ENCODE measurements around the gene FSCN2. TPM values are rescaled to one million over a fixed set of nuclear protein-coding genes. Genes with fewer than 3 reads are reported as not detected.
"Not testable (repeated sequence)": the region's sequence is repeated elsewhere in the genome, so short reads cannot be mapped to it uniquely, and the experiment has no call there.

The FSCN2 gene
- total RNA-seq, 1 donor from 2014 or later: 0.19 TPM

DNA sequence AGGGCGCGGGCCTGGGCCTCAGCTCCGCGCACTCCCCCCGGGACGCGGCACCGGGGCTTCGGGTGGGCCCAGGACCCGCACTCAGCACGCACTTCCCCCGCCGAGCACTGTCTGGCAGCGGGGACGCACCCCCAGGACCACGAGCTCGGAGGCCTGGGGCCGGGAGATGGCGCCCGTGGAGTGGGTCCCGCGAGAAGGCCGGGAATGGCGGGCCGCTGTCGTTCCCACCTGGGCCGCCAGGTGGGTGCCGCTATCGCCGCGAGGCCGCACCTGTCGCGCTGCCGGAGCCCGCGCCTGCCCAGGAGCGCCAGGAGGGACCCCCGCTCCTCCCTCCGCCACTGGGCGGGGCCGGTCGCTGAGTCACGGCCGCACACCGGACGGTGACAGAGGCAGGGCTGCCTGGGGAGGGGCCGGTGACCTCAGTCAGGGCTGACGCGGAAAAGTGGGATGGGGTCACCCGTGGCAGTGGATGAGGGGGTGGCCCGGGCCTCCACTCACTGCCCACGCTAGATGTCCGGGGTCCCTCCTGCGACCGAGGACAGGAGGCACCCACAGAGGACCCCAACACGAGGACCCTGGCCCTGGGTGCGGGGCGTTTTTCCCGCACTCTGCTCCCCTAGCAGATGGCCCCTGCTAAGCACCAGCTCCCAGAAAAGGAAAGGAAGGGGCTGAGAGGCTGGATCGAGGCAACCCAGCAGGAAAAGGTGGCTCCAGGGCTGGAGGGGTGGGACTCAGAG lies 8.7 kb upstream of the FSCN2 start:
- DNase-seq (ENCODE audit: missing footprints): peak; percentile 64
- intact Hi-C loops (cut with DNase I): loop anchor here (5.0 kb wide), 1 partner anchor 33 kb away; the partner anchor contains the start of gene FAAP100

DNA sequence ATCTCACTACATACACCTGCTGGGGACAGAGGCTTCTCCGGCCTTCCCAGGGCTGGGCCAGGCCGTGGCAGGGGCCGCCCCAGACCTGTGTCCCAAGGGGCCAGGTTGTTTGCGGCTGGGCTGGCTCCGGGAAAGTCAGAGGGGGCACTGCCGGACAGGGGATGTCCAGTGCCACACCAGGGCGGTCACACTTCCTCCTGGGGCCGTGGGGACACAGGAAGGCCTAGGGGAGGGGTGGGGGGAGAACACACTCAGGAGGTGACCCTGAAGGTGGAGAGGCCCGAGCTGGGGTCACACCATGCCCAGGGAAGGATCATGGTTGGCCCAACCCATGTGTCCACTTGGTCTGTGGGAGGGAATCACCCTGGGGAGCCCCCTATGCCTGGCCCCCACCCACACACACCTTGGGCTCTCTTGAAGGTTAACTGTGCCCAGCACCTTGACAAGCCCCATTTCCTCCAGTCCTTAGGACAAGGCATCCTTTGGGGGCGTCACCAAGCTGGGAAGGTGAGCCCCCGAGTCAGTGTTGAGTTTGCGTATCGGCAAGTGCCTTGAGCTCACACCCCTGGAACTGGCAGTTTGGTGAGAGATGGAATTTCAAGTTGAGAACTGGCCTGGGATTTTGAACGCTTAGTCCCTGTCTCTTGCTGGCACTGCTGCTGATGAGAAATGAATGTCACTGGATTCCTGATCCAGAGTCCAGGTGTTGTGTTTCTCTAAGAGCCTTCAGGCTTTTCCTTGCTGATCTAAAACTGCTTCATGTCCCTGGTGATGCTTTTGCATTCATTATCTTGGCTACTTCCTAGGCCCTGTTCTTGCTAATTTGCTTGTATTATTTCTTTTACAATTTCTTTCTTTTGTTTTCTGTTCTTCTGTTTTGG lies 7.9 kb upstream of the FSCN2 start:
- ATAC-seq (no peak), DNase-seq (ENCODE audit: missing footprints) (no peak)
- intact Hi-C loops (cut with DNase I): no loop called here

More for the DNA sequence above, 8.7 kb upstream of the FSCN2 start:
- no peak for ATAC-seq

DNA sequence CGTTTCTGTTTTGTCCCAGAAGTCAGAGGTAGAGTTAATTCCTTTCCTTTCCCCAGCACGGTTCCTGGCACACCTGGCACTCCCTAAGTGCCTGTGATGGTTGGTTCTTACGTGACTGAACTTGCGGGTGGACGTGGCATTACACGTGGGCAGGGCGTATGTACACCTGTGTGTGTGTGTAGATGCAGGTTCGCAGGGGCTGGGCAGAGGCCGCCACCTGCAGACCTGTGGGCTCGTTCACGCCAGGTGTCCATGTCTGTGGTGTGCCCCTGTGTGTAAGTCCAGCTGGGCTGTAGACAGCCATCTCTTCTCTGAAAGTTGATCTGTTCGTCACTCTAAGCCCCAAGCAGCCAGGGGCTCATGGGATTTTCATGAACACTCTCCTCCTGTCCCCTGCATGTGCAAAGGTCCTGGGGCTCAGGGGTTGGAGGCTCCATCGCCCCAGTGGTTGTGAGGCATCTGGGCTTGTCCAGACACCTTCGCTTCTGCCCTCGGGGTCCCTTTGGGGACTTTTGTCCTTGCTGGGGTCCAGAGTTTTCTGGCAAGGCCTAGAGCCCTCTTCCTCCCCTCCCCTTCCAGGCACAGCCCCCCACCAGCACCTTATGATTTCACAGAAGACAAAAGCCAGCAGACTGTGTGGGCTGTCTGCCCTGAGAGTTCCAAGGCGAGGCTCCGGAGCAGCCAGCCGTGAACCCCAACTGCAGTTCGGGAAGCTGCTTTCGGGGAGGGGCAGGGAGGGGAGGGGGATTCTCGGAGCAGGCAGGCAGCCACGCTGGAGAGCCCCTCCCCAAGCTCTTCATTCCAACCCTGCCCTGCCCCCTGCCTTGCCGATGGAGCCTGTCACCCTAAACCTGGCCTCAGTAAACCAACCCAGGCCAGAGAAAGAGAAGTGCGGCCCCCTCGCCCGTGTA lies 5.4 kb upstream of the FSCN2 start:
- DNase-seq (ENCODE audit: missing footprints) (peak; percentile 30), ATAC-seq (no peak)
- intact Hi-C loops (cut with DNase I): no loop called here

DNA sequence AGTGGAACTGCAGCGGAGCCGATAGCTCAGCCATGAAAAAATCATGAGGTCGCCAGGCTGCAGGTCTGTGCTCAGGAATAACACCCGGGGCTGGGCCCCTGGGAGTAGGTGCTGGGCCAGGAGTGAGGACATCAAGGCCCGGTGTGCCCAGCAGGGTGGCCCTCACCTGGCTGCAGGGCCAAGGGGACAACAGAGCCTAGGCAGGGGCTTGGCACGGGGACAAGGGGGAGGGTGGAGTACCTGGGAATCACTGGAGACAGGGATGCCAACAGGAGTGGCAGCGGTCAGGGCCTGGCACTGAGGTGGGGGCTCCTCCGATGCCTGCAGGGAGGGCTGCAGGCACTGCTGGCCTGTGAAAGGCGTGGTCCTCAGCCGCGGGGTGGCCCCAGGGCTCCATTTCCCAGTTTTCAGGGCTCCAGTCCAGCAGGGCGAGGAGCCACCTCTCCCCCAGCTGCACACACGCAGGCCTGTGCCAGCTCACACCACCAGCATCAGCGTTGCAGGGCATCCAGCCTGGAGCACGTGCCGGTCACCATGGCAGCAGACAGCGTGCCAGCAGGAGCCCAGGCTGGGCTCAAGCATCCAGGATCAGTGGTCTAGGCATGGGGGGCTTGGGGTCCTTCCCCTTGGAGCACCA lies 4.7 kb upstream of the FSCN2 start:
- ATAC-seq: no peak
- intact Hi-C loops (cut with DNase I): no loop called here

DNA sequence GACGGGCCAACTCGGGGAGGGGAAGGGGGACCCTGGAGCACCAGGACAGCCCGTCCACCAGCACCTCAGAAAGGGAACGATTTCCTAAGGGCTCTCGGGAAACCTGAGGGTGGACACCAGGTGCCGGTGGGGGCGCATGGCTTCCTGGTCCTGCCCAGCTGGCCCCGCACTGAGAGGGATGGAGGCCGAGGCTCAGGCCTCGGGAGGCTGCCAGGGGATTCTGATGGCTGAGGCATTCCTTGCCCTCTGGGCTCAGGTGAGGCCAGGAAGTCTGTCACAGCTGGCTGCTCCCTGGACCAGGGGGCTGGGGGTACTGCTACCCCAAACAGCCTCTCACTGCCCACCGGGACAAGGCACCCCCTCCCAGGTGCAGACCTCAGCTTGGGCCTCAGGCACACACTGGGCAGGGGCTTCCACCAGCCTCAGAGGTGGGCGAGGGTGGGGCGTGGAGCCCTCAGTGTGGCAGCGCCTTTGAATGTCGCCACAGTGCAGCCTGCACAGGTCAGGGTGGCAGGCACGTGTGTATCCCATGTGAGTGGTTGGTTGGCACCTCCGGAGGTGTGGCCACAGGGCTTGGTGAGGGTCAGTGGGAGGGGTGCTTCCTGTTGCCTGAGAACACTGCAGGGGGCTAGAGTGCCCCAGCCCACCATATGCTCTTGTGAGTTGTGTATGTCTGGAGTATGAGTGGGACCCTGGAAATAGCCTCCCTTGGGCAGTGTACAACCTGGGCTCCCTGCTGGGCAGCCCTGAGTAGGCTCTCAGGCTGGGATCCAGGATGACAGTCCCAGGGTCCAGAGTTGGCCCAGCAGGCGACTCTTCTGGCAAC lies 3.9 kb upstream of the FSCN2 start:
- ATAC-seq: no peak
- intact Hi-C loops (cut with DNase I): no loop called here
- no peak for DNase-seq (ENCODE audit: missing footprints)

More for the DNA sequence above, 4.7 kb upstream of the FSCN2 start:
- DNase-seq (ENCODE audit: missing footprints): peak; percentile 71

DNA sequence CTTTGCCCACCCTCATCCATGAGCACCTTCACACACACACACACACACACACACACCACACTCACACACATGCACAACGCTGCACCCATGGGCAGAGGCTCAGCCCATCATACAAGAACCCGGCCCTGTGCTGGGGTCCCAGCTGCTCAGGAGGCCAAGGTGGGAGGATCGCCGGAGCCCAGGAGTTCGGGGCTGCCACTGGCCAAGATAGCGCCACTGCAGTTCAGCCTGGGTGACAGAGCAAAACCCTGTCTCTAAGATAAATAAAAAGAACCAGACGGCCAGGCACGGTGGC lies 3.4 kb upstream of the FSCN2 start:
- DNase-seq (ENCODE audit: missing footprints) (peak; percentile 59), ATAC-seq (no peak)
- intact Hi-C loops (cut with DNase I): no loop called here

DNA sequence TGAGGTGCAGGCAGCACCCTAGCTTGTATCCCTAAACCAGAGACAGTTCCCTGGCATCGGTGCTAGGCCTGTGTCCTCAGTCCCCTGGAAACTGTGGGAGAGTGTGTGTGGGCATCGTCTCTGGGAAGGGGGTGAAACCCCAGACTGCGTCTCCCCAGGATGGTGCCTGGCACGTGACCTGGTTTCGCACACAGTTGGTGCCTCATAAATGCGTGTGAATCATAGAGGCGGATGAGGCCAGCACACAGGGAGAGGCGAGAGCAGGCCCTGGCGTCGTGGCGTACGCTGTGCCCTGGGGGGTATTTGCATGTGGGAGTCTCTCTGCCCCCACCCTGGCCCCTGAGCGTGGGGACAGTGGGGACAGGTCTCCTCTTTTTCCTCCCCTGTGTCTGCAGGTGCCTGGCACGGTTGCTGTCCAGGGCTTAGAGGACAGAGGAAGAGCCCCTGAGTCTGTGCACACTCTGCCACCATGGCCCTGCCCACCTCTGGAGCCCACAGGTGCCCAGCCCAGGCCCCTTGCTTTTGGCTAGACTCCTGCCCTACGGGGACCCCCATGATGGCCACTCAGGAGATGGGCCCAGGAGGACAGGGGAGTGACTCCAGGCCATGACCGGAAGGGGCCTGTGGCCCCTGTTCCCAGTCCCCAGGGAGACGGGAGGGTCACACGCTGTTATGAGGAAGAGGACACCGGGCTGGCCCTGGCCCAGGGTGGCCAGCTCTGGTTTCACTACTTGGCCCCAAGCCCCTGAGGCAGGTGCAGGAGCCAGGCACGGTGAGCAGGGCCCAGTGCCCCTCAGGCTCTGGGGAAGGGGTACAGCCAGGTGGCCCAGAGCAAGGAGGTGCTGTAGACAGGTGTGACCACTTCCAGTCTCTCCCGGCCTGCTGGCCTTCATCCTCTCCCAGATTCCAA lies 1.3 kb upstream of the FSCN2 start:
- intact Hi-C loops (cut with DNase I): no loop called here
- ATAC-seq: no peak
- peak; percentile 55 for DNase-seq (ENCODE audit: missing footprints)

DNA sequence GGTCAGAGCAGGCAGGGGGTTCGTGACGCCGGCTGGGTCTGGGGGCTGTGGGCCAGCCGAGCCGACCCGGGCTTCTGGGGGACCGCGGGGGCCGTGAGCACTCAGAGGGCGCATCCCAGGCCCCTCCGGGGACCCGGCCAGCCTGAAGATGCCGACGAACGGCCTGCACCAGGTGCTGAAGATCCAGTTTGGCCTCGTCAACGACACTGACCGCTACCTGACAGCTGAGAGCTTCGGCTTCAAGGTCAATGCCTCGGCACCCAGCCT lies 140 bp downstream of the FSCN2 start:
- intact Hi-C loops (cut with DNase I): no loop called here
- ATAC-seq: no peak
- DNase-seq (ENCODE audit: missing footprints): no peak

DNA sequence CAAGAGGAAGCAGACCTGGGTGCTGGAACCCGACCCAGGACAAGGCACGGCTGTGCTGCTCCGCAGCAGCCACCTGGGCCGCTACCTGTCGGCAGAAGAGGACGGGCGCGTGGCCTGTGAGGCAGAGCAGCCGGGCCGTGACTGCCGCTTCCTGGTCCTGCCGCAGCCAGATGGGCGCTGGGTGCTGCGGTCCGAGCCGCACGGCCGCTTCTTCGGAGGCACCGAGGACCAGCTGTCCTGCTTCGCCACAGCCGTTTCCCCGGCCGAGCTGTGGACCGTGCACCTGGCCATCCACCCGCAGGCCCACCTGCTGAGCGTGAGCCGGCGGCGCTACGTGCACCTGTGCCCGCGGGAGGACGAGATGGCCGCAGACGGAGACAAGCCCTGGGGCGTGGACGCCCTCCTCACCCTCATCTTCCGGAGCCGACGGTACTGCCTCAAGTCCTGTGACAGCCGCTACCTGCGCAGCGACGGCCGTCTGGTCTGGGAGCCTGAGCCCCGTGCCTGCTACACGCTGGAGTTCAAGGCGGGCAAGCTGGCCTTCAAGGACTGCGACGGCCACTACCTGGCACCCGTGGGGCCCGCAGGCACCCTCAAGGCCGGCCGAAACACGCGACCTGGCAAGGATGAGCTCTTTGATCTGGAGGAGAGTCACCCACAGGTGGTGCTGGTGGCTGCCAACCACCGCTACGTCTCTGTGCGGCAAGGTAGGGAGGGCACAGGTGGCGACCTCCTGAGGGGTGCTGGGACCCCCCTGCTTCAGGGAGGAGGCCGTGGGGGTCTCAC lies 667 bp downstream of the FSCN2 start:
- peak; percentile 31 for DNase-seq (ENCODE audit: missing footprints)
- peak; percentile 8 for ATAC-seq

DNA sequence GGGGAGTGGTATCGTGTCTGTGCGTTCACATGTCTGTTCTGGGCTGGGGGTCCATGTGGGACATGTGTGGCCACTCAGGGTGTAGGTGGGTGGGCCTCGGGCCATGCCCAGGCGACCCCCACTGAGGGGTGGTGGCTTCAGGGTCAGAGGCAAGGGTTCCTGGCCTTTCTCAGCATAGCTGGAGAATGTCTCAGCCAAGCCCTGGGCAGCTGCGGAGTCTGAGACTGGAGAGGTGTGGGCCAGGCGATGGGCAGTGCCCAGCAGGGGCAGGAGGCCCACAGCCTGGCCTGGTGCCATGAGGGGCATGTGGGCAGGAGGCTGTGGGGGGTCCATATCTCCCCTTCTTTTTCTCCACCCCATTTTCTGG lies 1.2 kb downstream of the FSCN2 start:
- DNase-seq (ENCODE audit: missing footprints) (no peak), ATAC-seq (no peak)
- intact Hi-C loops (cut with DNase I): no loop called here

More for the DNA sequence above, 667 bp downstream of the FSCN2 start:
- intact Hi-C loops (cut with DNase I): no loop called here

DNA sequence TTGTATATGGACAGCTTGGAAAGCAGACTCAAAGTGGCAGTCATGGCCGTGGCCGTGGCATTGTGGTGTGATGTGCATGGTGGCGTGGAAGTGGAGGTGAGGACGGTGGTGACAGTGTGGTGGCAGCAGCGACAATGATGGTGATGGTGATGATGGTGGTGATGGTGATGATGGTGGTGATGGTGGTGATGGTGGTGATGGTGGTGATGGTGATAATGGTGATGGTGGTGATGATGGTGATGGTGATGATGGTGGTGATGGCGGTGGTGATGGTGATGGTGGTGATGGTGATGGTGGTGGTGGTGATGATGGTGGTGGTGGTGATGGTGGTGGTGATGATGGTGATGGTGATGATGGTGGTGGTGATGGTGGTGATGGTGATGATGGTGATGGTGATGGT lies 2.8 kb downstream of the FSCN2 start:
- ATAC-seq; DNase-seq (ENCODE audit: missing footprints); intact Hi-C loops (cut with DNase I): not testable (repeated sequence)

DNA sequence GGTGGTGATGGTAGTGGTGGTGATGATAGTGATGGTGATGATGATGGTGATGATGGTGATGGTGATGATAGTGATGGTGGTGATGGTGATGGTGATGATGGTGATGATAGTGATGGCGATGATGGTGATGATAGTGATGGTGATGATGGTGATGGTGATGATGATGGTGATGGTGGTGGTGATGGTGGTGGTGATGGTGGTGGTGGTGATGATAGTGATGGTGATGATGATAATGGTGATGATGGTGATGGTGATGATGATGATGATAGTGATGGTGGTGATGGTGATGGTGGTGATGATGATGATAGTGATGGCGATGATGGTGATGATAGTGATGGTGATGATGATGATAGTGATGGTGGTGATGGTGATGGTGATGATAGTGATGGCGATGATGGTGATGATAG lies 3.8 kb downstream of the FSCN2 start:
- ATAC-seq; intact Hi-C loops (cut with DNase I); DNase-seq (ENCODE audit: missing footprints): not testable (repeated sequence)

DNA sequence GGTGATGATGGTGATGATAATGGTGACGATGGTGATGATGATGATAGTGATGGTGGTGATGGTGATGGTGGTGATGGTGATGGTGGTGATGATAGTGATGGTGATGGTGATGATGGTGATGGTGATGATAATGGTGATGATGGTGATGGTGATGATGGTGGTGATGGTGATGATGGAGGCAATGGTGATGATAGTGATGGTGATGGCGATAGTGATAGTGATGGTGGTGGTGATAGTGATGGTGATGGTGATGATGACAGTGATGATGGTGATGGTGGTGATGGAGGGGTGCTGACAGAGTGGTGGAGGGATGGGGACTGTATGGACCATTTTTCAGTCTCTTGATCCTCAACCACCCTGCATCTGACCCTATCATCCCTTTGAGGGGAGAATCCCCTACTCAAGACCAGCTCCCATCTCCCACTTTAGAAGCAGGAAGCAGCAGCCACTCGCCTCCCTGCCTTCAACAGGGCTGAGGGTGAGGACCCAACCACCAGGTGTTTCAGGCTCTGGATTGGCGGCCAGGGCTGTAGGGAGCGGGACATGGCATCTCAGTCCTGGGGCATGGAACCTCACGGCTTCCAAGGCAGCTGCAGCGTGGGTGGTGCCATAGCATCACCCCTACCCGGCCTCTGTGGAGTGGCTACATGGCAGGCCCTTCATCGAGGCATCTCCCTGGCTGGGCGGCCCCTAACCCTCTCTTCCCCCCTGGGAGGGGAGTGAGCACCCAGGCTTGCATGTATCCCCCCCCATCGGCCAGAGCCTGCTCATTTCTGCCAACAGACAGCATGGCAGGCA lies 4.5 kb downstream of the FSCN2 start:
- ATAC-seq: no peak
- DNase-seq (ENCODE audit: missing footprints): no peak
- intact Hi-C loops (cut with DNase I): no loop called here

DNA sequence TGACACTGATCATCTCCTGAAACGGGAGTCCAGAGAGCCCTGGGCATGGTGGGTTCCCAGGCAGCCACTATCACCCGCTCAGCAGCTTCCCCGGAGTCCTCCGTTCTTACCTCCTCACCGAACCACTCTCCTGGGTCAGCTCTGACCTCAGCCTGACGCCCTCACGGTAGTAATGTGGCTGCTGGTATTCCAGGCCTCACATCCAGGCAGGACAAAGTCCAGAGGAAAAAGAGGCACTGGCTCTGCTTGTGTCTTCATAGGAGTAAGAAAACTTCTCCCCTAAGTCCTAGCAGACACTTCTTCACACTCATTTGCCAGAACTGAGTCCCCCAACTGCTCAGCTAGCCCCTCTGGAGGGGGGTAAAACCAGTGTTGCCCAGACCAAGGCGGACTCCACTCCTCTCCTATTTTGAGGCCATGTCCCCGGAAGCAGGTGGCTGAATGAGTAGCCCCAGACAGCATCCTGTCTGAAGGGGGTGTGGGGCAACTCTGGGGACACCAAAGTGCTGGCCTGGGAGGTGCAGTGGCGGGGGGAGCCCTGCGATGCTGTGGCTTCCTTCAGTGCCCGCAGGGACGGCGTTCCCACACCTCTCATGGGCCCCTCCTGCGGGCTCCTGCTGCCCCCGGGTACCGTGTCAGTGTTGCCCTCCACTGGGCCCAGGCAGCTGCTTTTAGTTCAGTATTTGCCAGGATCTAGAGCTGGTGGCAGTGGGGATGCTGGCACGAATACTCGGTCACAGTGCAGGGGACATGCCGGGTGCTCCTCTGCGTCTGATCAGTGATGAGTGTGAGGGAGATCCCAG lies 5.4 kb downstream of the FSCN2 start:
- no peak for DNase-seq (ENCODE audit: missing footprints)
- intact Hi-C loops (cut with DNase I): no loop called here
- ATAC-seq: no peak
